Measurements from ENCODE around the gene RNLS. TPM values are rescaled to one million over a fixed set of nuclear protein-coding genes. Genes with fewer than 3 reads are reported as not detected.

RNLS gene
- total RNA-seq, 3 donors from 2014 or later (not counting 1 experiment from before 2014, with no cell fraction given), result 4.0 to 6.8 (median 4.4) TPM

GRCh38 chr10:88411772-88412349, 171.3 kb downstream of the RNLS start:
- TF ChIP-seq, protein P1, sequence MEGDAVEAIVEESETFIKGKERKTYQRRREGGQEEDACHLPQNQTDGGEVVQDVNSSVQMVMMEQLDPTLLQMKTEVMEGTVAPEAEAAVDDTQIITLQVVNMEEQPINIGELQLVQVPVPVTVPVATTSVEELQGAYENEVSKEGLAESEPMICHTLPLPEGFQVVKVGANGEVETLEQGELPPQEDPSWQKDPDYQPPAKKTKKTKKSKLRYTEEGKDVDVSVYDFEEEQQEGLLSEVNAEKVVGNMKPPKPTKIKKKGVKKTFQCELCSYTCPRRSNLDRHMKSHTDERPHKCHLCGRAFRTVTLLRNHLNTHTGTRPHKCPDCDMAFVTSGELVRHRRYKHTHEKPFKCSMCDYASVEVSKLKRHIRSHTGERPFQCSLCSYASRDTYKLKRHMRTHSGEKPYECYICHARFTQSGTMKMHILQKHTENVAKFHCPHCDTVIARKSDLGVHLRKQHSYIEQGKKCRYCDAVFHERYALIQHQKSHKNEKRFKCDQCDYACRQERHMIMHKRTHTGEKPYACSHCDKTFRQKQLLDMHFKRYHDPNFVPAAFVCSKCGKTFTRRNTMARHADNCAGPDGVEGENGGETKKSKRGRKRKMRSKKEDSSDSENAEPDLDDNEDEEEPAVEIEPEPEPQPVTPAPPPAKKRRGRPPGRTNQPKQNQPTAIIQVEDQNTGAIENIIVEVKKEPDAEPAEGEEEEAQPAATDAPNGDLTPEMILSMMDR (IDR thresholded peaks at IDR 0.05), result no peak
- 67% methylated on average over 5 of the region's 6 CpGs for WGBS (ENCODE audit: insufficient coverage)
- intact Hi-C loops (cut with micrococcal nuclease), result no loop called here
- H3K4me1 ChIP-seq (ENCODE audit: control insufficient read depth, insufficient read depth, low read length), result no peaks in the 10 kb centered on the region
- H3K4me1 Mint-ChIP-seq, result no peaks in the 10 kb centered on the region
- H3K9me3 Mint-ChIP-seq, result no peaks in the 10 kb centered on the region
- no peak overlapping the region for H3K4me3 ChIP-seq (ENCODE audit: low read length)
- ATAC-seq (no peak), DNase-seq (no peak)
- no peak overlapping the region for H3K4me3 Mint-ChIP-seq
- H3K27me3 Mint-ChIP-seq (ENCODE audit: low read depth in 2 of 2), result no peaks in the 10 kb centered on the region
- no peaks in the 10 kb centered on the region for H3K27me3 ChIP-seq (ENCODE audit: control insufficient read depth, insufficient read depth, low read length)
- no peak overlapping the region for H3K27ac ChIP-seq (ENCODE audit: low read length)
- no peak overlapping the region for H3K27ac Mint-ChIP-seq
- H3K9me3 ChIP-seq (ENCODE audit: control insufficient read depth, insufficient read depth, low read length), result no peaks in the 10 kb centered on the region
- no peaks in the 10 kb centered on the region for H3K36me3 Mint-ChIP-seq
- H3K36me3 ChIP-seq (ENCODE audit: control insufficient read depth, insufficient read depth, low read length), result no peaks in the 10 kb centered on the region

DNA sequence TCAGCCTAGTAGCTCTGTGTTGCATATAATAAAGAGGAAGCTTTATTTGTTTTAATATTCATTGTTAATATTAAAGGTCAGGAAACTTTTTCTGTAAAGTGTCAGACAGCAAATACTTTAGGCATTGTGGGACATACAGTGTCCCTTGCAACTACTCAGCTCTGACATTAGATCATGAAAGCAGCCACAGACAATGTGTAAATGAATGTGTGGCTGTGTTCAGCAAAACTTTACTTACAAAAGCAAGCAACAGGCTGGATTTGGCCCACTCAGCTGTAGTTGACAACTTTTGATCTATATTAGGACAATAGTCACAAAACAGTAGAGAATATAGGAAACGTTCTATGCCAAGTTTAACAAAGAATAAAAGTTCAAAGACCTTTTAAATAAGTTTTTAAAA, 173.3 kb downstream of the RNLS start:
- H3K9me3 ChIP-seq (ENCODE audit: control insufficient read depth, insufficient read depth, low read length), result no peaks in the 10 kb centered on the region
- TF ChIP-seq, protein P1 (IDR thresholded peaks at IDR 0.05), result no peak
- no peaks in the 10 kb centered on the region for H3K36me3 Mint-ChIP-seq
- WGBS (ENCODE audit: insufficient coverage), result no CpG with 5 or more reads among the region's 1 CpG
- H3K27ac ChIP-seq (ENCODE audit: low read length), result no peak overlapping the region
- H3K36me3 ChIP-seq (ENCODE audit: control insufficient read depth, insufficient read depth, low read length), result no peaks in the 10 kb centered on the region
- no peak overlapping the region for H3K27ac Mint-ChIP-seq
- ATAC-seq (no peak), DNase-seq (no peak)
- H3K27me3 ChIP-seq (ENCODE audit: control insufficient read depth, insufficient read depth, low read length), result no peaks in the 10 kb centered on the region
- H3K4me1 ChIP-seq (ENCODE audit: control insufficient read depth, insufficient read depth, low read length), result no peaks in the 10 kb centered on the region
- no peaks in the 10 kb centered on the region for H3K27me3 Mint-ChIP-seq (ENCODE audit: low read depth in 2 of 2)
- H3K4me1 Mint-ChIP-seq, result no peaks in the 10 kb centered on the region
- intact Hi-C loops (cut with micrococcal nuclease), result no loop called here
- H3K9me3 Mint-ChIP-seq, result no peaks in the 10 kb centered on the region
- H3K4me3 ChIP-seq (ENCODE audit: low read length), result no peak overlapping the region
- no peak overlapping the region for H3K4me3 Mint-ChIP-seq

- WGBS (ENCODE audit: insufficient coverage), result 86% methylated on average over 1 of the region's 2 CpGs
- no peaks in the 10 kb centered on the region for H3K36me3 ChIP-seq (ENCODE audit: control insufficient read depth, insufficient read depth, low read length)
- H3K36me3 Mint-ChIP-seq, result no peaks in the 10 kb centered on the region
Observed at GRCh38 chr10:88409236-88409635, 173.9 kb downstream of the RNLS start.

More at GRCh38 chr10:88409236-88409635, 173.9 kb downstream of the RNLS start:
- H3K27ac ChIP-seq (ENCODE audit: low read length), result no peak overlapping the region
- TF ChIP-seq, protein P1 (IDR thresholded peaks at IDR 0.05), result no peak
- DNase-seq (no peak), ATAC-seq (no peak)
- H3K4me3 Mint-ChIP-seq, result no peak overlapping the region
- H3K27me3 Mint-ChIP-seq (ENCODE audit: low read depth in 2 of 2), result no peaks in the 10 kb centered on the region
- no peaks in the 10 kb centered on the region for H3K9me3 ChIP-seq (ENCODE audit: control insufficient read depth, insufficient read depth, low read length)
- no peaks in the 10 kb centered on the region for H3K4me1 Mint-ChIP-seq
- H3K4me1 ChIP-seq (ENCODE audit: control insufficient read depth, insufficient read depth, low read length), result no peaks in the 10 kb centered on the region
- H3K27me3 ChIP-seq (ENCODE audit: control insufficient read depth, insufficient read depth, low read length), result no peaks in the 10 kb centered on the region
- intact Hi-C loops (cut with micrococcal nuclease), result no loop called here
- H3K4me3 ChIP-seq (ENCODE audit: low read length), result no peak overlapping the region
- no peak overlapping the region for H3K27ac Mint-ChIP-seq
- no peaks in the 10 kb centered on the region for H3K9me3 Mint-ChIP-seq
